Activated T-helper 2 cell treated with anti-CD3 and anti-CD28 coated beads, Interferon-gamma antibody, Interleukin-2, Interleukin-4, amounts not matched to agents 10 μg/mL and 5 μg/mL and 100 μg/mL, durations not matched to agents 14 hours and 24 hours and 36 hours (primary cell): ENCODE data around the gene ITFG1. TPM values are rescaled to one million over a fixed set of nuclear protein-coding genes. Genes with fewer than 3 reads are reported as not detected.

ENCODE experiments used
- DNase-seq: peaks from one replicate; pipeline ENCODE4 v3.0.0; 2021; ENCODE audit warnings: low spot score
- H3K27ac Mint-ChIP-seq: one replicate; pipeline ENCODE4 v1.8.0; 2021; ENCODE audit warnings: mixed read lengths
- H3K27me3 Mint-ChIP-seq: one replicate; pipeline ENCODE4 v1.8.0; 2021; ENCODE audit warnings: low read depth, mixed read lengths
- H3K36me3 Mint-ChIP-seq: one replicate; pipeline ENCODE4 v1.8.0; 2021; ENCODE audit warnings: low read depth, mixed read lengths
- H3K4me1 Mint-ChIP-seq: one replicate; pipeline ENCODE4 v1.8.0; 2021; ENCODE audit warnings: low read depth, mixed read lengths
- H3K4me3 Mint-ChIP-seq: one replicate; pipeline ENCODE4 v1.8.0; 2021; ENCODE audit warnings: low read depth, mild to moderate bottlenecking, moderate library complexity, mixed read lengths
- H3K9me3 Mint-ChIP-seq: one replicate; pipeline ENCODE4 v1.8.0; 2021; ENCODE audit warnings: mixed read lengths
- intact Hi-C: fragments of 100-400 bp; cut with micrococcal nuclease; formaldehyde crosslinking; loops from one replicate; pipeline ENCODE4 v1.15.1; 2023
- total RNA-seq: library from RNA; stranded (reverse); gene quantifications from 2 replicates; pipeline ENCODE4 v1.2.3, GENCODE V29; 2022

ITFG1 gene
- 23.9 and 28.7 TPM in 2 replicates for total RNA-seq

DNA sequence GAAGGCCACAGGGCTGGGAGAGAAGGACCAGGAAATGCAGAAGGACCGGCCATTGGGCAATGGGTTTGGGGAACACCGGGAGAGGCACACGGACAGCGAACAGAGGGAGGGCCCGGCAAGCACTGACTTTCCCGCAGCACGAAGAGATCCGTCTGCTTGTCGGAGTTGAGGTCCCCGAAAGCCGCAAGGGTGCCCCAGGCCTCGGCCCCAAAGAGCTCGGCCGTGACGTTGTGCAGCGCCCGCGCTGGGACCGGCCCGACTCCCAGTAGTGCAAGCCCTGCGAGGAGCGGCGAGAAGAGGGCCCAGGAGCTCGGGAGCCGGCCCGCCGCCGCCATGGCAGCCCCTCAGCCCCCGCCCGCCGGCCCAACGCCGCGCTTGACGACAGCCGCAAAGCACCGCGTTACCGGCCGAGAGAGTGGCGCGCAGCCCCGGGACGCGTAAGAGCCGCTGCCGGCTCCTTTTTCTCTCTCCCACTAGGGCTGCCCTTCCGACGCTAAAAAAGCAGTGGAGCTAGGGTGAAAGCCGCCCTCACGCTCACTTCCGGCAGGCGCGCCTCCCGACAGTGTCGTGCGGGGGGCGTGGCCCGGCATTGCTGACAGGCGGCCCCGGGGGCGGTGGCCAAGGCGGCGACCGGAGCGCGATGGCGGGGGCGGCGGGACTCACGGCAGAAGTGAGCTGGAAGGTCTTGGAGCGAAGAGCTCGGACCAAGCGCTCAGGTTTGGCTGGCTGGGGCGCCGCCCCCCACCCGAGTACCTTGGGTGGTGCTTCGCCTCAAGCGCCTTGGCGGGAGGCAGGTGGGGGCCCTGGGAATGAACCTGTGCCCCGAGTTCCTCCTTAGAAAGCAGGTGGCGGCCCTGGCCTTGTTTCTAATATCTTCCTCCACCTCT is at the start of gene ITFG1, which contains the start of gene PHKB:
Gene ITFG1, minus strand, starts transcription at position 353 of the 887 bp plus-strand sequence. Its CDS starts 18 bp downstream, at position 335.
Gene PHKB, plus strand, starts transcription at position 621 of the 887 bp plus-strand sequence. Its CDS starts 20 bp downstream, at position 641.
- Mint-ChIP-seq H3K27me3 (no peaks in the 10 kb centered on the region), H3K4me1 (peaks cover 36% of the 10 kb centered on the region), H3K36me3 (peaks cover 30% of the 10 kb centered on the region), H3K27ac (peak within 1 kb of the TSS; percentile 94), H3K4me3 (peak within 1 kb of the TSS; percentile 98), H3K9me3 (no peaks in the 10 kb centered on the region)
- intact Hi-C loops, result loop anchor here (1.0 to 5.0 kb wide), 7 partner anchors 251 to 774 kb away; partner anchors contain the start of genes ABCC12, DNAJA2, NETO2 and ORC6
- DNase-seq, result peak; percentile 95

DNA sequence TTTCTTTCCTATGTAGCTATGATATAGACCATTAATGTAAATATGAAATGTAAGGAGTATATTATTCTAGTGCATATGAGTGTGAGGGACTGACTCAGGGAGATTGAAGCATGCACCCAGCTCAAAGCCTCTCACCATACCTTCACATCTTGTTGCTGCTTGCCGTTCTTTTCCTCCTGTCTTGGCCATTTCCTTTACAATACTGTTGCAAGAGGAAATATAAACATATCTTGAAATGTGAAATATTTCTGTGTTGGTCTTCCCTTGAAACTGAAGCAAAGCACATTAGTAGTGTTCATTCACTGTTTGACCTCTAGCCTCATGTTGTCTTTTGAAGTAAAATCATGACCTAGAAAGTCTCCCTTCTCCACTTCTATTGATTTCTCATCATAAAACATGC is 46.8 kb upstream of the ITFG1 start:
- H3K4me1 Mint-ChIP-seq, result no peaks in the 10 kb centered on the region
- peaks cover 34% of the 10 kb centered on the region for H3K36me3 Mint-ChIP-seq
- no peak overlapping the region for H3K27ac Mint-ChIP-seq
- intact Hi-C loops, result no loop called here
- H3K4me3 Mint-ChIP-seq, result no peak overlapping the region
- no peak for DNase-seq
- H3K27me3 Mint-ChIP-seq, result no peaks in the 10 kb centered on the region
- H3K9me3 Mint-ChIP-seq, result no peaks in the 10 kb centered on the region

DNA sequence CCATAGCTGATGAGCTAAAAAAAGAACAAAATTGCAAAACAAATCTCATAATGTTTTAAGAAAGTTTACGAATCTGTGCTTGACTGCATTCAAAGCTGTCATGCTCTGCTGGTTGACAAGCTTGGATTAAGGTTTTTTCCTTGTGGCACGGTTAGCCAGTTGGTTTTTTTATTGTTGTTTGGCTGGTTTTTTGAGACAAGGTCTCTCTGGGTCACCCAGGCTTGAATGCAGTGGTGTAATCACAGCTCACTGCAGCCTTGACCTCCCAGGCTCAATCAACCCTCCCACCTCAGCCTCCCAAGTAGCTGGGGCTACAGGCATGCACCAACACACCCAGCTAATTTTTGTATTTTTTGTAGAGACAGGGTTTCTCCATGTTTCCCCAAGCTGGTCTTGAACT is 45.9 kb upstream of the ITFG1 start:
- Mint-ChIP-seq H3K36me3 (peaks cover 30% of the 10 kb centered on the region), H3K27ac (no peak overlapping the region)

DNA sequence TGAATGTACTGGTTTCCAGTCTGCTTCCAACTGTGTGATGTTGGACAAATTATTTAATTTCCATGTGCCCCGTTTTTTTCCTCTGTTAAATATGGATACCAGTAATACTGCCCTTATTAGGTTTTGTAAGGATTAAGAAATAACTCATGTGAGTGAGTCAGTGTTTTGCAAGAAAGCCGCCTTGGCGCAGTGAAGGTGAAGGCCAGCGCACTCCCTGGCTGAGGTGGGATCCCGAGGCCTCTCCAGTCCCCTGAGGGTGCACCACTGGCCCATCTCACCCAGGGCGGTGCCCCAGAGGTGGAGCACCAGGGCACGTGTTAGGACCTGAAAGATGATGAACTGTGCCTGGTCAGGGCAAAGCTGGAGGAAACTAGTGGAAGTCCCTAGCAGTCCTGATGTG is 43.7 kb upstream of the ITFG1 start:
- Mint-ChIP-seq H3K4me1 (no peaks in the 10 kb centered on the region), H3K27me3 (no peaks in the 10 kb centered on the region), H3K4me3 (no peak overlapping the region), H3K36me3 (peaks cover 38% of the 10 kb centered on the region), H3K27ac (no peak overlapping the region), H3K9me3 (no peaks in the 10 kb centered on the region)
- no peak for DNase-seq
- intact Hi-C loops, result no loop called here

More for the DNA sequence above, 45.9 kb upstream of the ITFG1 start:
- no peak overlapping the region for H3K4me3 Mint-ChIP-seq
- no peaks in the 10 kb centered on the region for H3K27me3 Mint-ChIP-seq
- no peak for DNase-seq
- H3K9me3 Mint-ChIP-seq, result no peaks in the 10 kb centered on the region
- no peaks in the 10 kb centered on the region for H3K4me1 Mint-ChIP-seq
- intact Hi-C loops, result no loop called here

DNA sequence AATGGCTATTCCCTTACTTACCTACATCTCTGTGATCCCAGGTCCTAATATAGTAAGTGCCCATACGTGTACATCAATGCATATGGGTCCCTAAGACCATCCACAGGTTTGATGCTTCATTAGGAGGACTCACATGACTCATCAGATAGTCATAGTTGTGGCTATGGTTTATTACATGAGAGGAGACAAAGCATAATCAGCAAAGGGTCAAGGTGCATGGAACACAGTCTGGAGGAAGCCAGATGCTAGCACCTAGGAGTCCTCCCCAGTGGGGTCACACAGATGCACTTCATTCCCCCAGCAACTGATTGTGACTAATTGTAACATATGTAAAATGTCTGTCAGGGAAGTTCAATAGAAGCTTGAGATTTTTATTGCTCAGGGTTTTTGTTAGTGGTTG is 43.1 kb upstream of the ITFG1 start:
- Mint-ChIP-seq H3K27me3 (no peaks in the 10 kb centered on the region), H3K27ac (no peak overlapping the region), H3K9me3 (no peaks in the 10 kb centered on the region), H3K36me3 (peaks cover 43% of the 10 kb centered on the region), H3K4me1 (no peaks in the 10 kb centered on the region), H3K4me3 (no peak overlapping the region)
- DNase-seq, result no peak
- intact Hi-C loops, result no loop called here

DNA sequence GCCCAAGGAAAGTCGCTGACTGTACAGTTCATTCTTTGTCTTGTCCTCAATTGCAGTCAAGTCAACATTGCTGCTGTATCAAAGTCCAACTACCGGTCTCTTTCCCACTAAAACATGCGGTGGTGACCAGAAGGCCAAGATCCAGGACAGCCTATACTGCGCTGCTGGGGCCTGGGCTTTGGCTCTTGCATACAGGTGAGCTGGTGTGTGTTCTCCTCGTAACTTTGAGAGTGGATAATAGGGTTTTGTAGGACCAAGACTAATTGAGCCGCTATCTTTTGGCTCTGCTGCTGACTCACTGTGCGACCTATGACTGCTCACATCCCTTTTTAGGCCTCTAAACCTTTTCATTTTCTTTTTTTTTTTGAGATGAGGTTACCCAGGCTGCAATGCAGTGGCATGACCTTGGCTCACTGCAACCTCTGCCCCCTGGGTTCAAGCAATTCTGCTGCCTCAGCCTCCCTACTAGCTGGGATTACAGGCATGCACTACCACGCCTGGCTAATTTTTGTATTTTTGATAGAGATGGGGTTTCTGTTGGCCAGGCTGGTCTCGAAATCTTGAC is 38.9 kb upstream of the ITFG1 start:
- no peaks in the 10 kb centered on the region for H3K27me3 Mint-ChIP-seq
- H3K36me3 Mint-ChIP-seq, result peaks cover 33% of the 10 kb centered on the region
- H3K4me1 Mint-ChIP-seq, result no peaks in the 10 kb centered on the region
- intact Hi-C loops, result no loop called here
- no peaks in the 10 kb centered on the region for H3K9me3 Mint-ChIP-seq
- no peak overlapping the region for H3K27ac Mint-ChIP-seq
- DNase-seq, result no peak
- no peak overlapping the region for H3K4me3 Mint-ChIP-seq

DNA sequence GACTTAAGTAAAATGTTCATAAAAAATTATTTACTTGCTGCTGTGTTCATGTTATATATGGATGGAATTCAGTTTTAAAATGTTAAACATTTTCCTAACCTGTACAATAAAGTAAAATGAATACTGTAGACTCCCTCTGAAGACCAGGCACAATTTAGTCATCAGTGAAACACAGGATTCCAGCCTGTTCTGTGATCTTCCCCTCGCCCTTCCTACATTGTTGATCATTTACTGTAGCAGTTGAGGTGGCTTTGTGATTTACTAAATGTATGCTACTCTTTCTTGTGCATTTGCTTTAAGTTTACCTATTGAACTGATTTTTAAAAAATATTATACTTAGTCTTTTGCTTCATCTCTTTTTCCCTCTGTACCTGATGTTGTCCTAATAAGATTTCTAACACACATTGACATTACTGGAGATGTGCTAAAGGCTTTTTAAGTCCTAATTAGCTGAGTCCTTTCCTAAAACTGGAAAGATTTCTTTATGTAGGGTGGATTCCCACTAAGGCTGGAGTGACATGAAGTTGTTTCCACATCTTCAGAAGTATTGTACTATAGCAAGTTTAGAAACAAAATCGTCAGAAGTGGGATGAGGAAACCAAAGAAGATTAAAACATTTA is 38.3 kb upstream of the ITFG1 start:
- no peak overlapping the region for H3K27ac Mint-ChIP-seq
- intact Hi-C loops, result no loop called here
- peaks cover 30% of the 10 kb centered on the region for H3K36me3 Mint-ChIP-seq
- no peaks in the 10 kb centered on the region for H3K4me1 Mint-ChIP-seq
- H3K27me3 Mint-ChIP-seq, result no peaks in the 10 kb centered on the region
- no peak for DNase-seq
- no peak overlapping the region for H3K4me3 Mint-ChIP-seq
- no peaks in the 10 kb centered on the region for H3K9me3 Mint-ChIP-seq

DNA sequence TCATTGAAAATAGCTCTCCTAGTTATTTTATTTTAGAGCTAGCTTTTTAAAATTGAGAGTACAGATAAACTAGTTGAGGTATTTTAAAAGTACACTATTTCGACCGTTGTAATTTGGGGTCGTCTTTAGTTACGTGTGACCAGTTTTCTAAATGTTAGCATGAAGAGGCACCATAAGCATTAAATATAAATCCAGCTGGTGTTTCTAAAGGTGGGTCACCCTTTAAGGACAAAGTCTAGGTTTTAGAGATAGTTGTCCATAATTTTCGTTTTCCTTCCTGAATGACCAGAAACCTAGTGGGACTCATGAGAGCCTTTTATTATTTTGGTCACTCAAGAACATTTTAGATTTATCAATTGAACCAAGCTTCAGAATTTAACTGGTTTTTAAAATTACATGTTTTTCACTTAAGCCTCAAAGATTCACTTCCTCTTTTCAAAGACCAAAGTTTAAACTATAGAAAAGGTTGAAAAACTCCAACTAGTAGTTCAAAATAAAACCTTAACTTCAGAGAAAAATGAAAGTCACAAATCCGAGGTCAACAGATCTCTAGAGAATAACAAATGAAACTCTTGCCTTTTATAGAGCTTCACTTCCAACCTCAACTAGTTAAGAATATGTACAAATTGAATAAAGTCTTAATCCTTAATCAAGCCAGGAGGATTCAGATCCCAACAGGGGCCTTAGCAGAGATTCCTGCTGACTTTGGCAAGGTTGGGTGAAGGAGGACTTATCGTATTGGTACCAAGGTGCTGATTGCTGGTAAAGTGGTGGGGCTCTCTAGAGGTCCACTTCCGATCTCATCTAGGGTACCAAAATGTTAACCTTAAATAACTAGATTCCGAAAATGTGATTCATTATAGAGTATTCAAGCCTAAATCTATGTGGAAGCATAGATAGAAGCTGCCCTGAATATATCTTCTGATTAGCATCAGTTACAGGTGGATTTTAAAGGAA is 32.8 kb upstream of the ITFG1 start:
- peaks cover 4% of the 10 kb centered on the region for H3K4me1 Mint-ChIP-seq
- DNase-seq, result no peak
- peaks cover 25% of the 10 kb centered on the region for H3K36me3 Mint-ChIP-seq
- H3K4me3 Mint-ChIP-seq, result no peak overlapping the region
- H3K27me3 Mint-ChIP-seq, result no peaks in the 10 kb centered on the region
- intact Hi-C loops, result no loop called here
- H3K9me3 Mint-ChIP-seq, result peaks cover 29% of the 10 kb centered on the region
- H3K27ac Mint-ChIP-seq, result no peak overlapping the region

DNA sequence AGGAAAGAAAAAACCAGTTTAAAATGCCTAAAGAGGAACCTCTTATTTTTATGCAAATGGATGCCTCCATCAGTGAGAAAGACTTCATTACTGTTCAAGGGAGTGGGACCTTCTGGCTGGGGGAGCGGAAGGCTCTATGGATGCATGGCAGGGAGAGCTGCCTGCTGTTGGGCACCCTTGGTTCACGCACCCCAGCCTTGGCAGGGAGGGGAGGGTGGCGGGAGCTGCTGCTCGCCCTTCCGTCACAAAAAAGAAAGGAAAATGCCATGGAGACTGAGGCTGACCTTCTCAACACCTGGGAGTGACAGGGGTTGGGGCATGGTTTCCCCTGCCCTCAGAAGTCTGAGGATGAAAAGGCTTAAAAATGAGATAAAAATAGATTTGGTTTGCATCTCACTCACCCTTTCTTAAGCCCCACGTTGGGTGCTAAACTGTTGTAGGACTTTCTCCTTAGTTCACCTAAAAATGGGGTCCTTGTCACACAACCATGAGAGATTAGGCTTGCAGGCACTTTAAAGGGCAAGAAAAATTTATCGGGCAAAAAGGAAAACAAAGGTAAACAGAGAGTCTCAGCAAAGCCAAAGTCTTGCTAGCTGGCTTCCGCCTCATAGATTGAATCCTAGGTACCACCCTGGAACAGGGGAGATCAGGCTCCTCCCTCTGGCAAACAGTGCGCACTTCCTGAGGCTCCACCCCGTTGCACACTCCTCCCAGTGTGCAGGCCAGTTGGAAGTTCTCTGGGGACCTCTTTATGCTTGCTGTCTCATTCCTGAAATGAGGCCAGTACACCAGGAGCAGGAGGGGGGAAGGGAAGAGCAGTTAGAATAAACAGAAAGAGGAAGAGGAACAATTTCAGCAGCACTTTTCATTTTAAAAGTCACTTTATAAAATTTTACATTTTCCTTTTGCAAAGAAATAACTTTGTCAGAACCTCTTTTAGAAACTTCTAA is 31.8 kb upstream of the ITFG1 start:
- Mint-ChIP-seq H3K27me3 (no peaks in the 10 kb centered on the region), H3K4me1 (peaks cover 4% of the 10 kb centered on the region), H3K4me3 (no peak overlapping the region), H3K27ac (no peak overlapping the region), H3K9me3 (peaks cover 36% of the 10 kb centered on the region), H3K36me3 (peaks cover 29% of the 10 kb centered on the region)
- intact Hi-C loops, result no loop called here
- DNase-seq, result no peak

DNA sequence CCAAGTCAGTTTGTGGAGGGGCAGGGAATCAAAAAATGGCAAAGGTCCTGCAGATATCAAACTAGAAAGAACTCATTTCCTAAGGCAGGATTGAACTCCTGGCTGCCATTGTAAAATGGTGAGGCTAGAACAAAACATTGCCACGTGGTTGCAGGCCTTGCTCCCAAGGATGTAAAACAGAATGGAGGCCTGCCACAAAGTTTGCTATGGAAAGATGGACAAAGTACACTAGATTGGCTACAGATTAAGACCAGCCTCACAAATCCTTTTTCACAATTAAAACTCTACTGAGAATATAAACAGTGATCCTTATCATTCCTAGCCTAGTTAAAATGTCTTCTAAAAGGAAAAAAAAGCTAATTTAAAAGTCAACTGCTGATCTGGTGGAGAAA is 31.2 kb upstream of the ITFG1 start:
- no peak overlapping the region for H3K27ac Mint-ChIP-seq
- H3K4me3 Mint-ChIP-seq, result no peak overlapping the region
- intact Hi-C loops, result no loop called here
- peaks cover 30% of the 10 kb centered on the region for H3K36me3 Mint-ChIP-seq
- peaks cover 4% of the 10 kb centered on the region for H3K4me1 Mint-ChIP-seq
- no peak for DNase-seq
- no peaks in the 10 kb centered on the region for H3K27me3 Mint-ChIP-seq
- peaks cover 36% of the 10 kb centered on the region for H3K9me3 Mint-ChIP-seq

DNA sequence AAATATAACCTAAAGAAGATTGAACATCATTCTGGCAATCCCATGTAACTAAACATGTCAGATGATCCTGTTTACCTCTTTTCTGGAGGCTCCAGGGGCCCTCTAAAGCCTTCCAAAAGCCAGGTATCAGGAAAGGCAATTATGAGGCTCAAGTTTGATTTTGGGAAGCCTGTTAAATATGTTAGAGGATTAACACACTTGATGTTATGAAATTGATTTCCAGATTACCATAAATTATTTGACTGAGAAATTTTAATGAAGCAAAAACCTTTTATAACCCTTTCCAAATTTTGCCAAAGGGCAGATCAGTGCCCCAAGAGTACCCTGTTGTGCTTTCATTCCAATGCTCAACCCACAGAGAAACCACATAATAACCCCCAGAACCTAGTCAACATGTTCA is 29.6 kb upstream of the ITFG1 start:
- Mint-ChIP-seq H3K4me3 (no peak overlapping the region), H3K4me1 (peaks cover 4% of the 10 kb centered on the region), H3K27ac (no peak overlapping the region), H3K9me3 (peaks cover 36% of the 10 kb centered on the region), H3K27me3 (no peaks in the 10 kb centered on the region), H3K36me3 (peaks cover 37% of the 10 kb centered on the region)
- intact Hi-C loops, result no loop called here
- DNase-seq, result no peak
